IMR-90 (cell line): ENCODE data around the gene PTCD1. TPM values are rescaled to one million over a fixed set of nuclear protein-coding genes. Genes with fewer than 3 reads are reported as not detected.

Experiments
- ATAC-seq: fragments of 200-7000 bp; cut with Tn5 transposase; 2 replicates; pipeline ENCODE4 v1.9.1; 2020; ENCODE audit warnings: low read depth, mild to moderate bottlenecking, moderate library complexity
- BruUV-seq: library from RNA; stranded (reverse); fragments of 400-500 nt; replicated peaks from 2 replicates; lab custom pipeline; 2021; lab: Mats Ljungman, UMichigan
- CTCF ChIA-PET: fragments of 300-600 bp; formaldehyde crosslinking; extraction: SDS; loops from one replicate; lab custom pipeline; 2021; ENCODE audit warnings: antibody characterized with exemption; lab: Yijun Ruan, JAX
- POLR2A ChIA-PET: fragments of 300-600 bp; sonication (Branson Sonifier 250); formaldehyde crosslinking; loops from one replicate; lab custom pipeline; 2022; ENCODE audit warnings: antibody characterized with exemption; ENCODE audit not compliant: unreplicated experiment; lab: Charles Lee
- DNase-seq: peaks from one replicate; pipeline ENCODE4 v3.0.0; 2013
- H2AFZ ChIP-seq: replicated peaks from 2 replicates; pipeline ENCODE3; 2013; ENCODE audit warnings: low read length, mild to moderate bottlenecking; ENCODE audit not compliant: poor library complexity
- H2AK5ac ChIP-seq: 2 replicates; pipeline ENCODE4 v1.6.1; 2013; ENCODE audit warnings: low read depth, low read length, inconsistent platforms
- H2AK9ac ChIP-seq: replicated peaks from 2 replicates; pipeline ENCODE3; 2013; ENCODE audit warnings: mild to moderate bottlenecking, low read depth, low read length, moderate library complexity; ENCODE audit not compliant: poor library complexity
- H2BK120ac ChIP-seq: 2 replicates; pipeline ENCODE4 v1.6.1; 2013; ENCODE audit warnings: low read depth, low read length, inconsistent platforms
- H2BK15ac ChIP-seq: 3 replicates; pipeline ENCODE4 v1.6.1; 2013; ENCODE audit warnings: low read depth, low read length, inconsistent platforms
- H2BK20ac ChIP-seq: 2 replicates; pipeline ENCODE4 v1.6.1; 2013; ENCODE audit warnings: low read depth, mild to moderate bottlenecking, inconsistent platforms, low read length, moderate library complexity
- H2BK5ac ChIP-seq: 2 replicates; pipeline ENCODE4 v1.6.1; 2013; ENCODE audit warnings: mild to moderate bottlenecking, low read depth, low read length, inconsistent platforms; ENCODE audit not compliant: poor library complexity, severe bottlenecking
- H3K14ac ChIP-seq: replicated peaks from 2 replicates; pipeline ENCODE4 v1.6.1; 2013; ENCODE audit warnings: low read depth, low read length, inconsistent platforms
- H3K18ac ChIP-seq: 2 replicates; pipeline ENCODE4 v1.6.1; 2013; ENCODE audit warnings: low read depth, low read length, control low read depth
- H3K23ac ChIP-seq: 2 replicates; pipeline ENCODE4 v1.6.1; 2013; ENCODE audit warnings: low read depth, low read length, inconsistent platforms
- H3K27ac ChIP-seq: 2 replicates; pipeline ENCODE4 v1.5.1; 2013; ENCODE audit warnings: mild to moderate bottlenecking, control low read depth, low read length; ENCODE audit not compliant: insufficient read depth
- H3K27me3 ChIP-seq: 2 replicates; pipeline ENCODE4 v1.6.1; 2013; ENCODE audit warnings: low read length; ENCODE audit not compliant: control insufficient read depth, insufficient read depth
- H3K36me3 ChIP-seq: 2 replicates; pipeline ENCODE4 v1.6.1; 2013; ENCODE audit warnings: low read length, mixed read lengths; ENCODE audit not compliant: control insufficient read depth, insufficient read depth
- H3K4ac ChIP-seq: 2 replicates; pipeline ENCODE4 v1.6.1; 2013; ENCODE audit warnings: low read depth, low read length, inconsistent platforms
- H3K4me1 ChIP-seq: 2 replicates; pipeline ENCODE4 v1.6.1; 2013; ENCODE audit warnings: low read length, mixed read lengths; ENCODE audit not compliant: control insufficient read depth, insufficient read depth
- H3K4me2 ChIP-seq: 2 replicates; pipeline ENCODE4 v1.6.1; 2013; ENCODE audit warnings: low read depth, mild to moderate bottlenecking, control low read depth, low read length, moderate library complexity
- H3K4me3 ChIP-seq: 2 replicates; pipeline ENCODE4 v1.5.1; 2013; ENCODE audit warnings: low read depth, mild to moderate bottlenecking, control low read depth, low read length, moderate library complexity; ENCODE audit not compliant: insufficient read depth
- H3K56ac ChIP-seq: 2 replicates; pipeline ENCODE4 v1.6.1; 2013; ENCODE audit warnings: low read length, inconsistent platforms; ENCODE audit not compliant: insufficient read depth; ENCODE audit errors: extremely low read depth
- H3K79me1 ChIP-seq, 2 experiments: 2 replicates each; pipeline ENCODE4 v1.6.1; 2013; ENCODE audit warnings: low read length in 2 of 2, inconsistent platforms in 1 of 2, low read depth in 1 of 2
- H3K9ac ChIP-seq: 2 replicates; pipeline ENCODE4 v1.6.1; 2013; ENCODE audit warnings: low read depth, low read length, control low read depth
- H3K9me1 ChIP-seq: 2 replicates; pipeline ENCODE4 v1.6.1; 2013; ENCODE audit warnings: low read length, inconsistent platforms; ENCODE audit not compliant: insufficient read depth
- H3K9me3 ChIP-seq: 2 replicates; pipeline ENCODE4 v1.6.1; 2013; ENCODE audit warnings: low read length; ENCODE audit not compliant: control insufficient read depth, insufficient read depth
- H4K20me1 ChIP-seq: 2 replicates; pipeline ENCODE4 v1.6.1; 2013; ENCODE audit warnings: low read length, inconsistent platforms; ENCODE audit not compliant: insufficient read depth
- H4K5ac ChIP-seq: 2 replicates; pipeline ENCODE4 v1.6.1; 2013; ENCODE audit warnings: mild to moderate bottlenecking, low read depth, low read length, control low read depth
- H4K8ac ChIP-seq, 2 experiments: 2 replicates each; pipeline ENCODE4 v1.6.1; 2013; ENCODE audit warnings: low read depth in 2 of 2, low read length in 2 of 2, control low read depth in 1 of 2, inconsistent platforms in 1 of 2
- H4K91ac ChIP-seq: 2 replicates; pipeline ENCODE4 v1.6.1; 2013; ENCODE audit warnings: low read depth, low read length, inconsistent platforms; ENCODE audit not compliant: insufficient read depth
- ELK1 ChIP-seq: fragments of 150-350 bp; IDR thresholded peaks from 2 replicates; pipeline ENCODE4 v1.6.1; 2016; ENCODE audit warnings: low read depth, mild to moderate bottlenecking, low read length, moderate library complexity, borderline replicate concordance
- USF2 ChIP-seq: fragments of 150-350 bp; IDR thresholded peaks from 2 replicates; pipeline ENCODE4 v1.6.1; 2017; ENCODE audit warnings: mild to moderate bottlenecking, antibody characterized with exemption, low read length, low read depth
- WGBS, 2 experiments: methylation state at CpG; one replicate each; pipeline versions ENCODE4 v1.1.5 to v1.1.7; 2013; ENCODE audit warnings: missing lambda C conversion rate in 2 of 2; ENCODE audit not compliant: insufficient read length in 1 of 2; ENCODE audit errors: extremely low coverage in 2 of 2; 5-methylcytosine and 5-hydroxymethylcytosine counted together
- dilution Hi-C: fragments of 300-500 bp; cut with HindIII; formaldehyde crosslinking; loops from one replicate; pipeline ENCODE4 v1.14.3; 2018; ENCODE audit warnings: low sequenced_read_pairs; ENCODE audit not compliant: unreplicated experiment
- in situ Hi-C: fragments of 300-500 bp; cut with MboI; formaldehyde crosslinking; loops from 3 replicates; pipeline ENCODE4 v1.14.3; 2019; ENCODE audit warnings: low sequenced_read_pairs, inconsistent platforms, mixed read lengths
- intact Hi-C: fragments of 100-400 bp; cut with micrococcal nuclease; formaldehyde crosslinking; loops from 2 replicates; pipeline ENCODE4 v1.10.0; 2022
- polyA plus RNA-seq, 3 experiments: library from polyadenylated mRNA; depleted of rRNA; stranded (reverse); fragments of >200 nt; gene quantifications; 2 replicates each; pipeline ENCODE4 v1.2.3, GENCODE V29; 2012; ENCODE audit warnings: low replicate concordance in 1 of 3
- total RNA-seq: library from RNA; depleted of rRNA; stranded (reverse); fragments of >200 nt; gene quantifications from 2 replicates; pipeline ENCODE4 v1.2.3, GENCODE V29; 2012

The PTCD1 gene
- total and polyA plus RNA-seq, 2 of the 4 experiments (the other 2 are of a cell fraction): 2.2 to 4.0 TPM

GRCh38 chr7:99473315-99473596, 34.7 kb upstream of the PTCD1 start:
- H3K56ac ChIP-seq: peak overlapping the region; percentile 76; the same call in 1 of the 2 replicates
- H3K18ac ChIP-seq: 0 out of 2 replicates have a peak overlapping the region, but pooled peaks have one; percentile 11
- peak overlapping the region; percentile 36 for H4K5ac ChIP-seq
- DNase-seq (peak; percentile 82), ATAC-seq (peak; percentile 54)
- TSS peak; percentile 67 for BruUV-seq
- H3K27me3 ChIP-seq: no peaks in the 10 kb centered on the region
- H2AFZ ChIP-seq: peak overlapping the region; percentile 98
- H3K9ac ChIP-seq: peak overlapping the region; percentile 79
- H3K4ac ChIP-seq: peak overlapping the region; percentile 62; the same call in 1 of the 2 replicates
- peaks cover 5% of the 10 kb centered on the region; the same call in 1 of the 2 replicates for H3K9me1 ChIP-seq
- H3K79me1 ChIP-seq: peaks cover 21 to 28% of the 10 kb centered on the region in 2 experiments
- H2BK20ac ChIP-seq: no peak overlapping the region
- H3K4me2 ChIP-seq: peak overlapping the region; percentile 97
- 33% methylated on average over 1 of the region's 7 CpGs; no CpG with 5 or more reads in 1 of the 2 experiments for WGBS, 2 experiments
- H2BK15ac ChIP-seq: no peak overlapping the region
- intact Hi-C loops: no loop called here
- H3K14ac ChIP-seq: peak overlapping the region; percentile 92
- peak overlapping the region; percentile 96 for H2AK9ac ChIP-seq
- TF ChIP-seq ELK1: no peak
- peak; percentile 56 for TF ChIP-seq USF2
- peak overlapping the region; percentile 46; the same call in 1 of the 2 replicates for H2AK5ac ChIP-seq
- H2BK5ac ChIP-seq: peak overlapping the region; percentile 37
- peak overlapping the region; percentile 75; the same call in 1 of the 2 replicates for H3K23ac ChIP-seq
- no peak overlapping the region for H2BK120ac ChIP-seq
- H3K4me3 ChIP-seq: peak overlapping the region; percentile 80
- in situ Hi-C loops: no loop called here
- dilution Hi-C loops: no loop called here
- H3K36me3 ChIP-seq: peaks cover 3% of the 10 kb centered on the region
- ChIA-PET CTCF (no interaction called here), POLR2A (no interaction called here)
- no peaks in the 10 kb centered on the region for H3K9me3 ChIP-seq
- H4K8ac ChIP-seq: peak overlapping the region; percentile 2 to 83; a peak in 2 of 4 replicates
- H4K91ac ChIP-seq: no peak overlapping the region; the same call in 1 of the 2 replicates
- H4K20me1 ChIP-seq: 0 out of 2 replicates have a peak, but pooled peaks cover 2% of the 10 kb centered on the region
- H3K27ac ChIP-seq: peak overlapping the region; percentile 57
- H3K4me1 ChIP-seq: 0 out of 2 replicates have a peak, but pooled peaks cover 2% of the 10 kb centered on the region
